ENCODE measurements around the gene ANKRD28.
"Not testable (repeated sequence)": the region's sequence is repeated elsewhere in the genome, so short reads cannot be mapped to it uniquely, and the experiment has no call there.

Gene ANKRD28

GRCh38 chr3:15750879-15751278 lies 46.9 kb downstream of the ANKRD28 start:
- TF ChIP-seq, protein P1, sequence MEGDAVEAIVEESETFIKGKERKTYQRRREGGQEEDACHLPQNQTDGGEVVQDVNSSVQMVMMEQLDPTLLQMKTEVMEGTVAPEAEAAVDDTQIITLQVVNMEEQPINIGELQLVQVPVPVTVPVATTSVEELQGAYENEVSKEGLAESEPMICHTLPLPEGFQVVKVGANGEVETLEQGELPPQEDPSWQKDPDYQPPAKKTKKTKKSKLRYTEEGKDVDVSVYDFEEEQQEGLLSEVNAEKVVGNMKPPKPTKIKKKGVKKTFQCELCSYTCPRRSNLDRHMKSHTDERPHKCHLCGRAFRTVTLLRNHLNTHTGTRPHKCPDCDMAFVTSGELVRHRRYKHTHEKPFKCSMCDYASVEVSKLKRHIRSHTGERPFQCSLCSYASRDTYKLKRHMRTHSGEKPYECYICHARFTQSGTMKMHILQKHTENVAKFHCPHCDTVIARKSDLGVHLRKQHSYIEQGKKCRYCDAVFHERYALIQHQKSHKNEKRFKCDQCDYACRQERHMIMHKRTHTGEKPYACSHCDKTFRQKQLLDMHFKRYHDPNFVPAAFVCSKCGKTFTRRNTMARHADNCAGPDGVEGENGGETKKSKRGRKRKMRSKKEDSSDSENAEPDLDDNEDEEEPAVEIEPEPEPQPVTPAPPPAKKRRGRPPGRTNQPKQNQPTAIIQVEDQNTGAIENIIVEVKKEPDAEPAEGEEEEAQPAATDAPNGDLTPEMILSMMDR (IDR thresholded peaks at IDR 0.05; ENCODE audit: control insufficient read depth, extremely low read depth, insufficient read depth) = no peak
- no peak overlapping the region for H3K4me3 ChIP-seq (ENCODE audit: low read depth, low read length)
- DNase-seq (ENCODE audit: low read depth) = no peak

DNA sequence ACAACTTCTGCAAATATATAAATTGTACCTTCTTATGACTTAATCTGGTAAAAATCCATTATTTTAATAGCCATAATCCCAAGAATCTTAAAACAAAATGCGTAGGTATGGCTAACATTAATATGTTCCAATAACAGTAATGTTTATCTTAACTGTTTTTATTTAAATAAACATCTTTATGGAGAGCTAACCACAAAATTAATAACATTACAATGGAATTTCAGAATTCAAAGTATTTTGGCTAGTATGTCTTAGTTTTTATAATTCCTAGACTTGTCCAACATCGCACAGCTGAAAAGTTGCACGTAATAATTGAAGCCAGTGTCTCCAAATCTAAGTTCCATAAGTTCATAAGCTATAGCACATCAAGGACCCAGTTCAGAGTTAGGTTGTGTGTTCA lies 47.6 kb downstream of the ANKRD28 start:
- no peak for DNase-seq (ENCODE audit: low read depth)

DNA sequence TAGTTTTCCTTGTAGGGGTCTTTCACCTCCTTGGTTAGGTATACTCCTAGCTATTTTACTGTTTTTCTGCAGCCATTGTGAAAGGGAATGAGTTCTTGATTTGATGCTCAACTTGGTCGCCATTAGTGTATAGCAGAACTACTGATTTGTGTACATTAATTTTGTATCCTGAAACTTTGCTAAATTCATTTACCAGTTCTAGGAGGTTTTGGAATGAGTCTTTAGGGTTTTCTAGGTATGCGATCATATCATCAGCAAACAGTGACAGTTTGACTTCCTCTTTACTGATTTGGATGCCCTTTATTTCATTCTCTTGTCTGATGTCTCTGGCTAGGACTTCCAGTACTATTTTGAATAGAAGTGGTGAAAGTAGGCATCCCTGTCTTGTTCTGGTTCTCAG lies 51.9 kb downstream of the ANKRD28 start:
- DNase-seq (ENCODE audit: low read depth); H3K4me3 ChIP-seq (ENCODE audit: low read depth, low read length): not testable (repeated sequence)

More for the DNA sequence above, 47.6 kb downstream of the ANKRD28 start:
- TF ChIP-seq, protein P1 (IDR thresholded peaks at IDR 0.05; ENCODE audit: control insufficient read depth, extremely low read depth, insufficient read depth) = no peak
- no peak overlapping the region for H3K4me3 ChIP-seq (ENCODE audit: low read depth, low read length)

- H3K4me3 ChIP-seq (ENCODE audit: low read depth, low read length) = no peak overlapping the region
- DNase-seq (ENCODE audit: low read depth) = no peak
- TF ChIP-seq, protein P1 (IDR thresholded peaks at IDR 0.05; ENCODE audit: control insufficient read depth, extremely low read depth, insufficient read depth) = no peak
Measured at GRCh38 chr3:15744176-15744575, 53.6 kb downstream of the ANKRD28 start.

GRCh38 chr3:15743587-15744009 lies 54.2 kb downstream of the ANKRD28 start:
- no peak overlapping the region for H3K4me3 ChIP-seq (ENCODE audit: low read depth, low read length)
- DNase-seq (ENCODE audit: low read depth) = no peak
- TF ChIP-seq, protein P1 (IDR thresholded peaks at IDR 0.05; ENCODE audit: control insufficient read depth, extremely low read depth, insufficient read depth) = no peak

GRCh38 chr3:15742236-15742635 lies 55.5 kb downstream of the ANKRD28 start:
- not testable (repeated sequence) for DNase-seq (ENCODE audit: low read depth)

DNA sequence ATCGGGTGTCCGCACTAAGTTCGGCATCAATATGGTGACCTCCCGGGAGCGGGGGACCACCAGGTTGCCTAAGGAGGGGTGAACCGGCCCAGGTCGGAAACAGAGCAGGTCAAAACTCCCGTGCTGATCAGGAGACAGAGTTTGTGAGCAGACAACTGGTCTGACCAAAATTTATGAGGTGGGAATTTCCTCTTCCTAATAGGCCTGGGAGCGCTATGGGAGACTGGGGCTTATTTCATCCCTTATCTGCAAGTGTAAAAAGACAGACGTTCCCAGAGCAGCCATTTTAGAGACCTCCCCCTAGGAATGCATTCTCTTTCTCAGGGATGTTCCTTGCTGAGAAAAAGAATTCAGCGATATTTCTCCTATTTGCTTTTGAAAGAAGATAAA lies 59.2 kb downstream of the ANKRD28 start:
- not testable (repeated sequence) for DNase-seq (ENCODE audit: low read depth); H3K4me3 ChIP-seq (ENCODE audit: low read depth, low read length)

More at GRCh38 chr3:15742236-15742635, 55.5 kb downstream of the ANKRD28 start:
- not testable (repeated sequence) for H3K4me3 ChIP-seq (ENCODE audit: low read depth, low read length)

GRCh38 chr3:15731024-15731423 lies 66.8 kb downstream of the ANKRD28 start:
- DNase-seq (ENCODE audit: low read depth) = no peak
- TF ChIP-seq, protein P1 (IDR thresholded peaks at IDR 0.05; ENCODE audit: control insufficient read depth, extremely low read depth, insufficient read depth) = no peak
- H3K4me3 ChIP-seq (ENCODE audit: low read depth, low read length) = no peak overlapping the region

- TF ChIP-seq, protein P1 (IDR thresholded peaks at IDR 0.05; ENCODE audit: control insufficient read depth, extremely low read depth, insufficient read depth) = no peak
- no peak for DNase-seq (ENCODE audit: low read depth)
- H3K4me3 ChIP-seq (ENCODE audit: low read depth, low read length) = no peak overlapping the region
Measured at GRCh38 chr3:15728766-15729165, 69.0 kb downstream of the ANKRD28 start.
